ENCODE measurements around the gene GBX2.

Gene GBX2

DNA sequence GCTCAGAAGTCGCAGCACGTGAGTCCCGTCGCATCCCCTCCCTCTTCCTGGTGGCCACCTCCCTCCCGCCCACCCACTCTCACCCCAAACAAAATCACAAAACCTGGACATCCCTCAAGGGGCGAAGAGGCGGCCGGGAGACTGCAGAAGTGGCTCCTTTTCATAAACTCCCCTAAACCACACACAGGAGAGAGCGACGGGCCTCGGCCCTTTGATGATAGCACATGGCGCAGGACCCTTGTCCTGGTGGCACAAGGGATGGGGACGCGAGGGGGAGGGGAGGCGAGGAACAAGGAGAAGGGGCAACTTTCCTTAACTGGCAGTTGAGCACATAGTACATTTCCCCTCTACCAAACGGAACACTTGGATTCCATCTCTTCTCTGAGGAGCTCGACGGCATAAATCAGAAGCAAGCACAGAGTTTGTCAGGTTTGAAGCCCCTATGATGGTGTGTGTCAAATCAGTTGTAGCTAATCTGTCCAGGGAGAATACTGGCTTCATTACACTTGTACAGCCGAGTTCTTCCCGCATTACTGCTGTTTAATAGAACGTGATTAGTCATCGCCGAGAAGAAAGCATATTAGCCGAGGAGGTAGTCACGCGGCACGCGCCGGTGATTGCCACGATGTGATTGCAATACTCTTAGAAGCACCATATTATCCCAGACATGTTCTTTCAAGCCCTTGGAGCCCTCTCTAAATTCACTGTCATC is 43.8 kb downstream of the GBX2 start:
- no peaks in the 10 kb centered on the region for H3K9me3 ChIP-seq (ENCODE audit: control insufficient read depth in 2 of 2, low read length in 2 of 2)
- no peaks in the 10 kb centered on the region for H3K27me3 ChIP-seq (ENCODE audit: control insufficient read depth in 1 of 2, insufficient read depth in 2 of 2, low read length in 2 of 2)
- H3K27ac ChIP-seq (ENCODE audit: low read length) = no peak overlapping the region
- H3K4me1 ChIP-seq (ENCODE audit: control insufficient read depth, insufficient read depth, low read length) = no peaks in the 10 kb centered on the region
- no peak overlapping the region for H3K9ac ChIP-seq (ENCODE audit: low read length in 2 of 2)
- peaks cover 22 to 30% of the 10 kb centered on the region in 2 donors for H3K36me3 ChIP-seq (ENCODE audit: control insufficient read depth in 2 of 2, insufficient read depth in 2 of 2, low read length in 2 of 2)
- no peak overlapping the region for H3K4me3 ChIP-seq (ENCODE audit: low read length in 2 of 2)

DNA sequence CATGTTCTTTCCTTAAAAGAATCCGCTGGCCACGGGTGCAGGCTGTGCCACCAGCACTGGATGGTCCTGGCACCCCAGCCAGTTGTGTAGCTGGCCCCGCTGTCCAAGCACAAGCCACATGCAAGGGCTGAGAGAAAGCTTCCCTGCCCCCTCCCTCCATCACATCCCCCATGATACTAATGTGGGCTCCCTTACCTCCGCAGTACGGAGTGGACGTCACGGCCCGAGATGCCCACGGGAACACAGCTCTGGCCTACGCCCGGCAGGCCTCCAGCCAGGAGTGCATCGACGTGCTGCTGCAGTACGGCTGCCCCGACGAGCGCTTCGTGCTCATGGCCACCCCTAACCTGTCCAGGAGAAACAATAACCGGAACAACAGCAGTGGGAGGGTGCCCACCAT is 44.5 kb downstream of the GBX2 start:
- peaks cover 22 to 30% of the 10 kb centered on the region in 2 donors for H3K36me3 ChIP-seq (ENCODE audit: control insufficient read depth in 2 of 2, insufficient read depth in 2 of 2, low read length in 2 of 2)
- H3K4me1 ChIP-seq (ENCODE audit: control insufficient read depth, insufficient read depth, low read length) = no peaks in the 10 kb centered on the region
- H3K27me3 ChIP-seq (ENCODE audit: control insufficient read depth in 1 of 2, insufficient read depth in 2 of 2, low read length in 2 of 2) = no peaks in the 10 kb centered on the region

DNA sequence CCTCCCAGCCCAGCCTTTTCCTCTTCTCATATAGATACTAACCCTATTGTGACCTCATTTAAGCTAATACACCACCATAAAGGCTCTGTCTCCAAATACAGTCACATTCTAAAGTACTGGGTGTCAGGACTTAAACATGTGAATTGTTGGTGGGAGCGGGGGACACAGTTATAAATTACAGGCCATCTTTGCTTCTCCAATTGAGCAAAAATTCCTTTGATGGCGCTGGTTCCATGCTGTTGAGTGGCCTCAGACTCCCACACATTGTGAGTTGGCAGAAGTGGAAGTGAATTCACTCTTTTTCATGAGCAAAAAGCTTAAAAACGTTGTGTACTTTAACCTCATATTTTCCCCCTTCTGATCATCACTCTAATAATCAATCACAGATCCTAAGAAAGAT is 46.0 kb downstream of the GBX2 start:
- Histone ChIP-seq H3K27ac (ENCODE audit: low read length) (no peak overlapping the region), H3K27me3 (ENCODE audit: control insufficient read depth in 1 of 2, insufficient read depth in 2 of 2, low read length in 2 of 2) (no peaks in the 10 kb centered on the region), H3K4me1 (ENCODE audit: control insufficient read depth, insufficient read depth, low read length) (no peaks in the 10 kb centered on the region), H3K9me3 (ENCODE audit: control insufficient read depth in 2 of 2, low read length in 2 of 2) (no peaks in the 10 kb centered on the region), H3K36me3 (ENCODE audit: control insufficient read depth in 2 of 2, insufficient read depth in 2 of 2, low read length in 2 of 2) (peaks cover 22 to 25% of the 10 kb centered on the region in 2 donors), H3K4me3 (ENCODE audit: low read length in 2 of 2) (no peak overlapping the region), H3K9ac (ENCODE audit: low read length in 2 of 2) (no peak overlapping the region)

More for the DNA sequence above, 44.5 kb downstream of the GBX2 start:
- H3K4me3 ChIP-seq (ENCODE audit: low read length in 2 of 2) = no peak overlapping the region
- no peak overlapping the region for H3K27ac ChIP-seq (ENCODE audit: low read length)
- H3K9me3 ChIP-seq (ENCODE audit: control insufficient read depth in 2 of 2, low read length in 2 of 2) = no peaks in the 10 kb centered on the region
- no peak overlapping the region for H3K9ac ChIP-seq (ENCODE audit: low read length in 2 of 2)

GRCh38 chr2:236121546-236121945 is 46.6 kb downstream of the GBX2 start:
- Histone ChIP-seq H3K4me1 (ENCODE audit: control insufficient read depth, insufficient read depth, low read length) (no peaks in the 10 kb centered on the region), H3K27me3 (ENCODE audit: control insufficient read depth in 1 of 2, insufficient read depth in 2 of 2, low read length in 2 of 2) (no peaks in the 10 kb centered on the region), H3K36me3 (ENCODE audit: control insufficient read depth in 2 of 2, insufficient read depth in 2 of 2, low read length in 2 of 2) (peaks cover 22 to 23% of the 10 kb centered on the region in 2 donors), H3K9me3 (ENCODE audit: control insufficient read depth in 2 of 2, low read length in 2 of 2) (no peaks in the 10 kb centered on the region), H3K4me3 (ENCODE audit: low read length in 2 of 2) (no peak overlapping the region), H3K27ac (ENCODE audit: low read length) (no peak overlapping the region), H3K9ac (ENCODE audit: low read length in 2 of 2) (no peak overlapping the region)

DNA sequence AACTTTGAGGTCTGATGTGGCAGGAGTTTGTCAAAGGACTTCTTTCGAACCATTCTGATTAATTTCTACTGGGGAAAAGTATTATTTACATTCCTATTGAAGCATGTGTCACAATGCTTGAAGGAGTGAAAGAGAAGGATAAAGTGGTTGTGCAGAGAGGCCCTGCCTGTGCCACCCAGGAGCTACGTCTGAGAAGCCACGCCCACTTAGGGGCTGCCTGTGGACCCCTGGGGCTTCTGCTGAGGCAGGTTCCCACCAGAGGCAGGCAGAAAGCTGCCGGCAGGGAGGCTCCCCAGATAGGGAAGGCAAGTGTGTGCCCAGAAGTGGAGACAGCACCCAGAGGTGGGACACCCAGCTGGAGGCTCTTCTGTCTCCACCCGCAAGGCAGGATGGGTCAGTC is 47.4 kb downstream of the GBX2 start:
- no peaks in the 10 kb centered on the region for H3K4me1 ChIP-seq (ENCODE audit: control insufficient read depth, insufficient read depth, low read length)
- H3K4me3 ChIP-seq (ENCODE audit: low read length in 2 of 2) = no peak overlapping the region
- no peaks in the 10 kb centered on the region for H3K27me3 ChIP-seq (ENCODE audit: control insufficient read depth in 1 of 2, insufficient read depth in 2 of 2, low read length in 2 of 2)
- H3K9ac ChIP-seq (ENCODE audit: low read length in 2 of 2) = no peak overlapping the region
- H3K36me3 ChIP-seq (ENCODE audit: control insufficient read depth in 2 of 2, insufficient read depth in 2 of 2, low read length in 2 of 2) = peaks cover 21 to 22% of the 10 kb centered on the region in 2 donors
- no peaks in the 10 kb centered on the region for H3K9me3 ChIP-seq (ENCODE audit: control insufficient read depth in 2 of 2, low read length in 2 of 2)
- H3K27ac ChIP-seq (ENCODE audit: low read length) = no peak overlapping the region

DNA sequence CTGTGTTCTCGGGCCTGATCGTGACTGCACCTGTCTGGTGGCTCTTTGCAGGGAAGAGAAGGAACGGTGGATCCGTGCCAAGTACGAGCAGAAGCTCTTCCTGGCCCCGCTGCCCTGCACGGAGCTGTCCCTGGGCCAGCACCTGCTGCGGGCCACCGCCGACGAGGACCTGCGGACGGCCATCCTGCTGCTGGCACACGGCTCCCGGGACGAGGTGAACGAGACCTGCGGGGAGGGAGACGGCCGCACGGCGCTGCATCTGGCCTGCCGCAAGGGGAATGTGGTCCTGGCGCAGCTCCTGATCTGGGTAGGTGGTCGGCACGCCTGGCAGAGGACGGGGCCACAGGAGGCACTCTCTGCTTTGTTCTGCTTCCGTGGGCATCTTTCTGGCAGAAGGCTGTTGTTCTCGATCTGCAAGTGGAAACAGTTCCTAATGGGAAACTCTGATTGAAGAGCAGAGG is 48.0 kb downstream of the GBX2 start:
- Histone ChIP-seq H3K4me1 (ENCODE audit: control insufficient read depth, insufficient read depth, low read length) (no peaks in the 10 kb centered on the region), H3K27ac (ENCODE audit: low read length) (no peak overlapping the region), H3K9me3 (ENCODE audit: control insufficient read depth in 2 of 2, low read length in 2 of 2) (no peaks in the 10 kb centered on the region), H3K27me3 (ENCODE audit: control insufficient read depth in 1 of 2, insufficient read depth in 2 of 2, low read length in 2 of 2) (no peaks in the 10 kb centered on the region), H3K9ac (ENCODE audit: low read length in 2 of 2) (no peak overlapping the region), H3K4me3 (ENCODE audit: low read length in 2 of 2) (no peak overlapping the region), H3K36me3 (ENCODE audit: control insufficient read depth in 2 of 2, insufficient read depth in 2 of 2, low read length in 2 of 2) (peaks cover 16 to 22% of the 10 kb centered on the region in 2 donors)

DNA sequence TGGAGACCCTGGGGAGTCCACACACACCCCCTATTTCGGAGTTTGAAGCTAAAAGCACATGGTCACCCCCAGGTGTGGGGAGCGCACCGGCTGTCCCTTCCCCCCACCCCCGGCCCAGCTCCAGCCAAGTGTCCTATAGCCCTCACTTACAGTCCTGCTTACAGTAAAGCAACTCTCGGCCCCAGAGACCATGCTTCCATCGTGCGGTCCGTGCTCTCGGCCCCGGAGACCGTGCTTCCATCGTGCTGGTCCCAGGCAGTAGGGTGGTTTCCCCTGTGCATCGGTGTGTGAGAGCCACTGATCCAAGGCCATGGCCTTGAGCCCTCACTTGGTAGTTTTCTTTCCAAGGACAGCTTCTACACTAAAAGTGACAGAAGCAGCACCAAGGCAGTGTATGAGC is 48.7 kb downstream of the GBX2 start:
- Histone ChIP-seq H3K4me3 (ENCODE audit: low read length in 2 of 2) (no peak overlapping the region), H3K27me3 (ENCODE audit: control insufficient read depth in 1 of 2, insufficient read depth in 2 of 2, low read length in 2 of 2) (no peaks in the 10 kb centered on the region), H3K36me3 (ENCODE audit: control insufficient read depth in 2 of 2, insufficient read depth in 2 of 2, low read length in 2 of 2) (peaks cover 14 to 21% of the 10 kb centered on the region in 2 donors), H3K4me1 (ENCODE audit: control insufficient read depth, insufficient read depth, low read length) (no peaks in the 10 kb centered on the region), H3K9me3 (ENCODE audit: control insufficient read depth in 2 of 2, low read length in 2 of 2) (no peaks in the 10 kb centered on the region), H3K9ac (ENCODE audit: low read length in 2 of 2) (no peak overlapping the region), H3K27ac (ENCODE audit: low read length) (no peak overlapping the region)

- H3K27ac ChIP-seq (ENCODE audit: low read length) = no peak overlapping the region
- no peaks in the 10 kb centered on the region for H3K9me3 ChIP-seq (ENCODE audit: control insufficient read depth in 2 of 2, low read length in 2 of 2)
- no peaks in the 10 kb centered on the region for H3K27me3 ChIP-seq (ENCODE audit: control insufficient read depth in 1 of 2, insufficient read depth in 2 of 2, low read length in 2 of 2)
- H3K4me3 ChIP-seq (ENCODE audit: low read length in 2 of 2) = no peak overlapping the region
- H3K36me3 ChIP-seq (ENCODE audit: control insufficient read depth in 2 of 2, insufficient read depth in 2 of 2, low read length in 2 of 2) = peaks cover 12 to 19% of the 10 kb centered on the region in 2 donors
- no peaks in the 10 kb centered on the region for H3K4me1 ChIP-seq (ENCODE audit: control insufficient read depth, insufficient read depth, low read length)
- H3K9ac ChIP-seq (ENCODE audit: low read length in 2 of 2) = no peak overlapping the region
Observed at GRCh38 chr2:236119003-236119402, 49.2 kb downstream of the GBX2 start.

- Histone ChIP-seq H3K4me3 (ENCODE audit: low read length in 2 of 2) (no peak overlapping the region), H3K9ac (ENCODE audit: low read length in 2 of 2) (no peak overlapping the region), H3K27me3 (ENCODE audit: control insufficient read depth in 1 of 2, insufficient read depth in 2 of 2, low read length in 2 of 2) (no peaks in the 10 kb centered on the region), H3K4me1 (ENCODE audit: control insufficient read depth, insufficient read depth, low read length) (no peaks in the 10 kb centered on the region), H3K36me3 (ENCODE audit: control insufficient read depth in 2 of 2, insufficient read depth in 2 of 2, low read length in 2 of 2) (peaks cover 13 to 16% of the 10 kb centered on the region in 2 donors), H3K27ac (ENCODE audit: low read length) (no peak overlapping the region), H3K9me3 (ENCODE audit: control insufficient read depth in 2 of 2, low read length in 2 of 2) (no peaks in the 10 kb centered on the region)
Observed at GRCh38 chr2:236117861-236118269, 50.3 kb downstream of the GBX2 start.

GRCh38 chr2:236117401-236117800 is 50.8 kb downstream of the GBX2 start:
- Histone ChIP-seq H3K9me3 (ENCODE audit: control insufficient read depth in 2 of 2, low read length in 2 of 2) (no peaks in the 10 kb centered on the region), H3K27ac (ENCODE audit: low read length) (no peak overlapping the region), H3K4me3 (ENCODE audit: low read length in 2 of 2) (no peak overlapping the region), H3K36me3 (ENCODE audit: control insufficient read depth in 2 of 2, insufficient read depth in 2 of 2, low read length in 2 of 2) (peaks cover 13 to 16% of the 10 kb centered on the region in 2 donors), H3K27me3 (ENCODE audit: control insufficient read depth in 1 of 2, insufficient read depth in 2 of 2, low read length in 2 of 2) (no peaks in the 10 kb centered on the region), H3K4me1 (ENCODE audit: control insufficient read depth, insufficient read depth, low read length) (no peaks in the 10 kb centered on the region), H3K9ac (ENCODE audit: low read length in 2 of 2) (no peak overlapping the region)

All from stomach smooth muscle (tissue), 2 donors.